Right atrium auricular region (tissue), 2 donors: Measurements from ENCODE around the gene TTI1. TPM values are rescaled to one million over a fixed set of nuclear protein-coding genes. Genes with fewer than 3 reads are reported as not detected.
A peak's percentile ranks its signal among the peaks of the same experiment; 100 is the strongest.

Source experiments
- DNase-seq: peaks from one replicate; pipeline ENCODE4 v3.0.0-alpha.2; 2019; ENCODE audit warnings: low spot score
- H3K27ac ChIP-seq, 2 donors: fragments of 200-600 bp; sonication (generic); 1 replicate in 1 of 2; 2 replicates in 1 of 2; pipeline ENCODE4 v1.5.1; 2016 to 2019
- H3K27me3 ChIP-seq, 2 donors: fragments of 200-600 bp; sonication (generic); one replicate each; pipeline versions ENCODE4 v1.5.1 to v1.6.0; 2017 to 2019
- H3K36me3 ChIP-seq: fragments of 200-600 bp; sonication (generic); one replicate; pipeline ENCODE4 v1.5.1; 2016
- H3K4me1 ChIP-seq, 2 donors: fragments of 200-600 bp; sonication (generic); one replicate each; pipeline versions ENCODE4 v1.5.1 to v1.6.0; 2017 to 2019
- H3K4me3 ChIP-seq, 2 donors: fragments of 200-600 bp; sonication (generic); 1 replicate in 1 of 2; 2 replicates in 1 of 2; pipeline ENCODE4 v1.5.1; 2017 to 2019; ENCODE audit warnings: mild to moderate bottlenecking in 1 of 2, moderate library complexity in 1 of 2
- H3K9me3 ChIP-seq, 2 donors: fragments of 200-600 bp; sonication (generic); one replicate each; pipeline ENCODE4 v1.5.1; 2019
- total RNA-seq, 2 donors: library from RNA; depleted of rRNA; stranded (reverse); fragments of >200 nt; gene quantifications; one replicate each; pipeline ENCODE4 v1.1.0, GENCODE V29; 2016
- TF ChIP-seq, protein P1 (sequence below), 2 donors: fragments of 200-600 bp; sonication (generic); IDR thresholded peaks; one replicate each; pipeline ENCODE4 v1.5.1; 2019; ENCODE audit warnings: antibody characterized with exemption in 2 of 2

Gene TTI1
- total RNA-seq, 2 donors from 2014 or later: 10.8 to 11.5 TPM

DNA sequence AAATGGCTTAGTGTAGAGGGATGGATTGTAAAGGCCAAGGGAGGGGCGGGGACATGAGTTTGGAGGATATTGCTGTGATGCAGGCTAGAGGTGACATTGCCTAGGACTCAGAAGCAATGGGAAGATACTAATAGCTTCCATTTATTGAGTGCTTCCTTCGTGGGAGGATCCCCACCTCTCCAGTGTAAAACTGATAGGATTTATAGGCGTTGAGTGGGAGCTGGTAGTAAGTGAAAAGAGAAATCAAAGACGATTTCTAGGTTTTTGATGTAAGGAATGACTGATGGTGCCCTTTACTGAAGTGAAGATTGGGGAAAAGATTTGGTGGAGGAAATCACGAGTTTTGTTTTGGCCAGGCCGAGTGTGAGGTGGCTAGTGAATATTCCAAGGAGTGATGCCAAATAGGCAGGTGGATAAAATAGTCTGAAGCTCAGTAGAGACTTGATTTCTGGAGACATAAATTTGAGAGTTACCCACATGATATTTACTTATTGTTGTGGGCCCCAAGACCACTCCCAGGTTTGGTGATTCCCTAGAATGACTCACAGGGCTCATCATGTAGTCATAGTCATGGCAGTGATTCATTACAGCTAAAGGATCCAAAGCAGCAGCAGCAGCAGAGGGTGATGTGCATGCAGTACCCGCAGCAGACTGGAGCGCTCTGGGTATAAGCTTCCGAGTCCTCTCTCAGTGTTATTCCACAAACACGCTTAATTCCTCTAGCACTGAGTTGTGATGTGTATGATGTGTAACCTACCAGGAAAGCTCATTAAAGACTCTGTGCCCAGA, 10.4 kb upstream of the TTI1 start:
- no peaks in the 10 kb centered on the region for H3K9me3 ChIP-seq
- no peak for DNase-seq
- TF ChIP-seq, protein P1, sequence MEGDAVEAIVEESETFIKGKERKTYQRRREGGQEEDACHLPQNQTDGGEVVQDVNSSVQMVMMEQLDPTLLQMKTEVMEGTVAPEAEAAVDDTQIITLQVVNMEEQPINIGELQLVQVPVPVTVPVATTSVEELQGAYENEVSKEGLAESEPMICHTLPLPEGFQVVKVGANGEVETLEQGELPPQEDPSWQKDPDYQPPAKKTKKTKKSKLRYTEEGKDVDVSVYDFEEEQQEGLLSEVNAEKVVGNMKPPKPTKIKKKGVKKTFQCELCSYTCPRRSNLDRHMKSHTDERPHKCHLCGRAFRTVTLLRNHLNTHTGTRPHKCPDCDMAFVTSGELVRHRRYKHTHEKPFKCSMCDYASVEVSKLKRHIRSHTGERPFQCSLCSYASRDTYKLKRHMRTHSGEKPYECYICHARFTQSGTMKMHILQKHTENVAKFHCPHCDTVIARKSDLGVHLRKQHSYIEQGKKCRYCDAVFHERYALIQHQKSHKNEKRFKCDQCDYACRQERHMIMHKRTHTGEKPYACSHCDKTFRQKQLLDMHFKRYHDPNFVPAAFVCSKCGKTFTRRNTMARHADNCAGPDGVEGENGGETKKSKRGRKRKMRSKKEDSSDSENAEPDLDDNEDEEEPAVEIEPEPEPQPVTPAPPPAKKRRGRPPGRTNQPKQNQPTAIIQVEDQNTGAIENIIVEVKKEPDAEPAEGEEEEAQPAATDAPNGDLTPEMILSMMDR (IDR thresholded peaks at IDR 0.05): no peak
- no peak overlapping the region for H3K27ac ChIP-seq
- H3K27me3 ChIP-seq: no peaks in the 10 kb centered on the region
- H3K36me3 ChIP-seq: peaks cover 29% of the 10 kb centered on the region
- H3K4me3 ChIP-seq: no peak overlapping the region
- H3K4me1 ChIP-seq: peaks cover 0 to 4% of the 10 kb centered on the region in 2 donors

DNA sequence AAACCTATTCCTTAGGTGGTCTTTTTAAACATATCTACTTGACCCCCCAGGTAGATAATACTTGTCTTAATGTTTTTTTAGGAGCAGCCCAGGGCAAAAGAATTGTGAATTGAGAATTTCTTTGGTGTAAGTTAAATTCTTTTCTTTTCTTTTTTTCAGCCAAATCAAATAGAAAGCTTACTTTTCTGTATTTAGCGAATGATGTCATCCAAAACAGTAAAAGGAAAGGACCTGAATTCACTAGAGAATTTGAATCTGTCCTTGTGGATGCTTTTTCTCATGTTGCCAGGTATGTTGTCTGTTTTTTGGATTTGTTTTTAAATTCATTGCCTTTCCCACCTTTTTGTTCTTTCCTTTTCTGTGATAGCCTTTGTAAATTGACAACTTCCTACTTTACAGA, 7.0 kb upstream of the TTI1 start:
- H3K27me3 ChIP-seq: no peaks in the 10 kb centered on the region
- no peaks in the 10 kb centered on the region for H3K9me3 ChIP-seq
- H3K4me3 ChIP-seq: no peak overlapping the region
- no peak overlapping the region for H3K27ac ChIP-seq
- peaks cover 29% of the 10 kb centered on the region for H3K36me3 ChIP-seq
- peaks cover 0 to 17% of the 10 kb centered on the region in 2 donors for H3K4me1 ChIP-seq
- no peak for DNase-seq
- TF ChIP-seq, protein P1 (IDR thresholded peaks at IDR 0.05): no peak

DNA sequence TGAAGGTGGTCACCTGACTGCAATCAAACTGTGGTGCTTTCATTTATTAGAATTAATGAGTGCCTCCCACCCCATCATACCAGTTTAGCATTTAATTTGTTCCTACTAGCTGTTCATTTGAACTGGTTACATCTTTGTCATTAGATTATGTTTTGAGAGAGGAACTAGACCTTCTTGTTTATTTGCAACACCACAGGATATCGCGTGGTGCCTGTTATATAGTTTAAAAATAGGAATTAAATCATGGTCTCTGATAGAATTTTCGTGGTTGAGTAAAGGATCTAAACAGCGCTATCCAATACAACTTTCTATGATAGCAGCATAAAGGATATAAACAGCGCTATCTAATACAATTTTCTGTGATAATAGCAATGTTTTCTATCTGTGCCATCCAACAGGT, 3.1 kb upstream of the TTI1 start:
- TF ChIP-seq, protein P1 (IDR thresholded peaks at IDR 0.05): no peak
- no peak overlapping the region for H3K4me3 ChIP-seq
- H3K36me3 ChIP-seq: peaks cover 17% of the 10 kb centered on the region
- H3K27ac ChIP-seq: no peak overlapping the region
- no peaks in the 10 kb centered on the region for H3K27me3 ChIP-seq
- H3K4me1 ChIP-seq: peaks cover 0 to 41% of the 10 kb centered on the region in 2 donors
- H3K9me3 ChIP-seq: no peaks in the 10 kb centered on the region
- no peak for DNase-seq

DNA sequence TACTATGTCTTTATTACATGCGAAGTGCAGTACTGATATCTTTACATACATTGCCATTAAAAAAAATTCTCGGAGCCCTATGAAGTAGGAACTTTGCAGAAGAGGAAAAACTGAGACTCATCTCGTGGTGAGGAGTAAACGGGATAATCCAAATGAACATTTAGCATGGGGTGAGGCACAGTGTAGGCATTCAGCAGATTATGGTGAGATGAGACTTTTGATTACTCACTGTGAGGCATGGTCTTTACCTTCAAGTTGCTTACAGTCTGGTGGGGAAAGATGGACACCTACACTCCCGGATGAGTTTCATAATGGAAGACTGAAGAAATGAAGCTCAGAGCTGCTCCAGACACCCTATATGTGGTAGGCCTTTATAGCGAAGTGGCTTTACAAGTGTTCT, 1.7 kb upstream of the TTI1 start:
- H3K36me3 ChIP-seq: peaks cover 3% of the 10 kb centered on the region
- H3K27me3 ChIP-seq: no peaks in the 10 kb centered on the region
- peaks cover 0 to 41% of the 10 kb centered on the region in 2 donors for H3K4me1 ChIP-seq
- H3K4me3 ChIP-seq: peak overlapping the region; percentile 81 to 82
- DNase-seq: no peak
- TF ChIP-seq, protein P1 (IDR thresholded peaks at IDR 0.05): no peak
- no peak overlapping the region for H3K27ac ChIP-seq
- H3K9me3 ChIP-seq: no peaks in the 10 kb centered on the region

DNA sequence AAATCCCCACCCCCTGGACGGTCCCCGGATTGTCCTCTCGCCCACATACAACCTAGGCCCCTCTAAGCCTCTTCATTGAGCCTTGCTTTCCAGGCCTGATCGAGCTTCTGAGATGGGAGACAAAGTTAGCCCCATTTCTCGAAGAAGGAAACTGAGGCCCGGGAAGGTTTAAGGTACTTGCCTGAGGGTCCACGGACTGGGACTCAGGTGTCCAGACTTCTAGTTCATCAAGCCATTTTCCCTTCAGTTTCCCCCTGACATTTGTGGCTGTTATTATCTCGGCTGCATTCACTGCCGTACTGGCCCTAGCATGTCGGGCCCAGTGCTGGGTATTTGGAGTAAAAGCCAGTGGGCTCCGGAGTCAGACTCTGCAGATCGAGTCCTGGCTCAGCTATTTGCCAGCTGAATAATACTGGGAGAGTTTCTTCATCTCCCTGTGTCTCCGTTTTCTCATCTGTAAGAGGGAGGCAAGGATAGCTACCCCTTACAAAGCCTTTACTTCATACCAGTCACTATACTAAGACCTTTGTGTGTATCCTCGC, 923 bp upstream of the TTI1 start:
- no peak for DNase-seq
- peak overlapping the region; percentile 93 to 94 for H3K27ac ChIP-seq
- no peaks in the 10 kb centered on the region for H3K9me3 ChIP-seq
- H3K36me3 ChIP-seq: no peaks in the 10 kb centered on the region
- TF ChIP-seq, protein P1 (IDR thresholded peaks at IDR 0.05): no peak
- H3K4me3 ChIP-seq: peak overlapping the region; percentile 81 to 82
- H3K27me3 ChIP-seq: no peaks in the 10 kb centered on the region
- H3K4me1 ChIP-seq: peaks cover 0 to 41% of the 10 kb centered on the region in 2 donors
